OCI-LY7 (cell line): Measurements from ENCODE around the gene PXDN.
"Not testable (repeated sequence)": the region's sequence is repeated elsewhere in the genome, so short reads cannot be mapped to it uniquely, and the experiment has no call there.

Experiments used
- EZH2phosphoT487 ChIP-seq: fragments of 200-600 bp; sonication (generic); IDR thresholded peaks from 2 replicates; pipeline ENCODE4 v1.6.1; 2018; ENCODE audit warnings: low read depth, borderline replicate concordance, mild to moderate bottlenecking, mixed run types, antibody characterized with exemption, low read length, moderate library complexity, mixed read lengths
- TF ChIP-seq, protein P1 (sequence below): fragments of 200-600 bp; sonication (generic); conservative IDR thresholded peaks from 2 replicates; pipeline ENCODE4 v1.5.1; 2014; ENCODE audit warnings: mild to moderate bottlenecking, antibody characterized with exemption, low read length, moderate library complexity, mixed read lengths

DNA sequence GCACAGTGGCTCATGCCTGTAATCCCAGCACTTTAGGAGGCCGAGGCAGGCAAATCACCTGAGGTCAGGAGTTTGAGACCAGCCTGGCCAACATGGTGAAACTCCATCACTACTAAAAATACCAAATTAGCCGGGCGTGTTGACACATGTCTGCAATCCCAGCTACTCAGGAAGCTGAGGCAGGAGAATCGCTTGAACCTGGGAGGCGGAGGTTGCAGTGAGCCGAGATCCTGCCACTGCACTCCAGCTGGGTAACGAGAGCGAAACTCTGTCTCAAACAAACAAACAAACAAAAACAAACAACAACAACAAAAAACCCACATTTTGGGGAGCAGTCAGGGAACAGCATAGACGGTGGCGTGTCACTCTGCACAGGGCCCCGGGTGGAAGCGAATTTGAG lies 12.8 kb upstream of the PXDN start:
- TF ChIP-seq, protein P1, sequence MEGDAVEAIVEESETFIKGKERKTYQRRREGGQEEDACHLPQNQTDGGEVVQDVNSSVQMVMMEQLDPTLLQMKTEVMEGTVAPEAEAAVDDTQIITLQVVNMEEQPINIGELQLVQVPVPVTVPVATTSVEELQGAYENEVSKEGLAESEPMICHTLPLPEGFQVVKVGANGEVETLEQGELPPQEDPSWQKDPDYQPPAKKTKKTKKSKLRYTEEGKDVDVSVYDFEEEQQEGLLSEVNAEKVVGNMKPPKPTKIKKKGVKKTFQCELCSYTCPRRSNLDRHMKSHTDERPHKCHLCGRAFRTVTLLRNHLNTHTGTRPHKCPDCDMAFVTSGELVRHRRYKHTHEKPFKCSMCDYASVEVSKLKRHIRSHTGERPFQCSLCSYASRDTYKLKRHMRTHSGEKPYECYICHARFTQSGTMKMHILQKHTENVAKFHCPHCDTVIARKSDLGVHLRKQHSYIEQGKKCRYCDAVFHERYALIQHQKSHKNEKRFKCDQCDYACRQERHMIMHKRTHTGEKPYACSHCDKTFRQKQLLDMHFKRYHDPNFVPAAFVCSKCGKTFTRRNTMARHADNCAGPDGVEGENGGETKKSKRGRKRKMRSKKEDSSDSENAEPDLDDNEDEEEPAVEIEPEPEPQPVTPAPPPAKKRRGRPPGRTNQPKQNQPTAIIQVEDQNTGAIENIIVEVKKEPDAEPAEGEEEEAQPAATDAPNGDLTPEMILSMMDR, result not testable (repeated sequence)
- not testable (repeated sequence) for TF ChIP-seq EZH2phosphoT487
